IPS DF 4.7 (cell line): Measurements from ENCODE around the gene LAMA2.
"Not testable (repeated sequence)": the region's sequence is repeated elsewhere in the genome, so short reads cannot be mapped to it uniquely, and the experiment has no call there.

Experiments used
- DNase-seq: peaks from one replicate; pipeline ENCODE4 v3.0.0-alpha.2; 2013; ENCODE audit warnings: low spot score; ENCODE audit errors: extremely low read depth

Gene LAMA2

GRCh38 chr6:129073691-129074395, 190.9 kb downstream of the LAMA2 start:
- no peak for DNase-seq

- DNase-seq, result no peak
These were observed 201.5 kb downstream of the LAMA2 start for GRCh38 chr6:129084406-129084805.

DNA sequence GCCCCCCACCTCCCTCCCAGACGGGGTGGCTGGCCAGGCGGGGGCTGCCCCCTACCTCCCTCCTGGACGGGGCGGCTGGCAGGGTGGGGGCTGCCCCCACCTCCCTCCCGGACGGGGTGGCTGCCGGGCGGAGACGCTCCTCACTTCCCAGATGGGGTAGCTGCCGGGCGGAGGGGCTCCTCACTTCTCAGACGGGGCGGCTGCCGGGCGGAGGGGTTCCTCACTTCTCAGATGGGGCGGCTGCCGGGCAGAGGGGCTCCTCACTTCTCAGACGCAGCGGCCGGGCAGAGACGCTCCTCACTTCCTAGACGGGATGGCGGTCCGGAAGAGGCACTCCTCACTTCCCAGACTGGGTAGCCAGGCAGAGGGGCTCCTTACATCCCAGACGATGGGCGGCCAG, 205.5 kb downstream of the LAMA2 start:
- DNase-seq, result not testable (repeated sequence)

GRCh38 chr6:129089357-129089756, 206.4 kb downstream of the LAMA2 start:
- DNase-seq, result no peak

- DNase-seq, result no peak
These were observed 211.2 kb downstream of the LAMA2 start for GRCh38 chr6:129094147-129094546.

GRCh38 chr6:129096651-129097290, 213.8 kb downstream of the LAMA2 start:
- DNase-seq, result no peak

DNA sequence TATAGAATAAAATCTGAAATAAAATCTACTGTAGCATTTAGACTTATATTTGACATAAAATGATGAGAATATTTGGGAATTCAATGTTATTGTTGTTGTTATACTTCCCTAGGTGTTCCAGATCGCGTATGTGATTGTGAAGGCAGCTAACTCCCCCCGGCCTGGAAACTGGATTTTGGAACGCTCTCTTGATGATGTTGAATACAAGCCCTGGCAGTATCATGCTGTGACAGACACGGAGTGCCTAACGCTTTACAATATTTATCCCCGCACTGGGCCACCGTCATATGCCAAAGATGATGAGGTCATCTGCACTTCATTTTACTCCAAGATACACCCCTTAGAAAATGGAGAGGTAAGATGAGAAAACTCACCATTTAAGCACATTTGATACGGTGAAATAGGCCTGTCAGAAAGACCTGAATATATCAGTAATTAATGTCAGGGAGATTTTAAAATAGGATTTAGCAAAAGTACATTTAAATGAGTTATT, 215.2 kb downstream of the LAMA2 start:
- DNase-seq, result no peak

GRCh38 chr6:129099696-129100095, 216.8 kb downstream of the LAMA2 start:
- no peak for DNase-seq

- DNase-seq, result no peak
These were observed 217.2 kb downstream of the LAMA2 start for GRCh38 chr6:129100164-129100563.

DNA sequence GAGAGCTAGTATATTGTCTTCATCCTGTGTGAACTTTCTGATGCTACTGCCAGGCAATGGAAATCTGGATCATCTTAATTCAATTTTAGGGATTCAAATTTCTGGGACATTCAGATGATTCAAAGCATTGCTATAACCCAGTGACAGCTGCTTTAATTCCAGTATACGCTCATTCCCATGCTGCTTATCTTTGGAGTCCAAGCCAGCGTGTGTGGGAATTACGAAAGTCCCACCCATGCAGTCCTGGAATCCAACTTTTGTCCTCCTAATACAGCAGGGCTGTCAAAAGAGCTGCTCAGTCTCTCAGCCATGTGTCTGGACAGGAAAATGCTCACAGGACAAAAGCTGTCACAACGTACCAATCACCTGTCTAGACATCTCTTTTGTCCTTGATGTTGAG, 219.8 kb downstream of the LAMA2 start:
- DNase-seq, result no peak

DNA sequence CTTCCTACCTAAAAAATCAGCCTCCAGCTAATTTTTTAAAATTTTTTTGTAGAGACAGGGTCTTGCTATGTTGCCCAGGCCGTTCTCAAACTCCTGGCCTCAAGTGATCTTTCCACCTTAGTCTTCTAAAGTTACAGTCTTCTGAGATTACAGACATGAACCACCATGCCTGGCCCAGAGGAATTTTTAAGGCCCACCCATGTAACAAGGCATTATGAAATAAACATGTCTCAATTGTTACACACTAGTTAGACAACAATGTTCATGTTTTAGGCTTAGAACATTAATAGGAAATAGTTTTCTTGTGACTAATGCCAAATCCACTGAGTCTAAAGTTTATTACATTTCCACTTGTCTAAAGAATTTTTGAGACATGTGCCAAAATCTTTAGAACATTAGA, 221.2 kb downstream of the LAMA2 start:
- DNase-seq, result no peak

GRCh38 chr6:129104560-129104959, 221.6 kb downstream of the LAMA2 start:
- DNase-seq, result no peak

- no peak for DNase-seq
These were observed 222.1 kb downstream of the LAMA2 start for GRCh38 chr6:129105035-129105434.

- no peak for DNase-seq
These were observed 222.9 kb downstream of the LAMA2 start for GRCh38 chr6:129105793-129106192.

GRCh38 chr6:129108337-129108736, 225.4 kb downstream of the LAMA2 start:
- no peak for DNase-seq

DNA sequence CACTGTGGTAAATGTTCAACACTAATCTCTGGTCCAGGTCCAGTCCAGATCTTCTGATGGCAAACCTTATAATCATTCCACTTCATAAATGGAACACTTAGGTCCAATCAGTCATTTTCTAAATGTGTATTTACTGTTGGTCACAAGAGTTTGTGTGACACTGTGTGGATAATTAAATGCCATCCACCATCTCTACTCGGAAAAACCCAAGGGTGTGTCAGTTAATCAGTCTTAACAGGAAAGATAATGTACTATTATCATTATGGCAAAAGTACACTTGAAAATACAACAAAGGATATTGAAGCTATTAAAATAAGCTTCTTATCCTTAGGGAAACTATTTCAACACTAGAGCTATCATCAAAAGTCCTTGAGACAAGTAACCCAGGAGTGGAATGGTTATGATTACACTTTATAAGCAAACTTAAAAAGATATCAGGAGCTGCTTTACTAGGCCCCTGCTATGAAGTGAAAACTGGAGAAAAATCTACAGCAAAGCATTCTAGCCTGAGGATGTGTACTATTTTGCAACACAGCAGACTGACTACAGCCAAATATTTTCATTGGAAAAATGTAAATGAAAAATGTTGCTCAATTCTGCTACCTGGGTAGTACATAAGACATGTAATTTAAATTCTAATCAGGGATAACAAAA, 227.9 kb downstream of the LAMA2 start:
- DNase-seq, result no peak

DNA sequence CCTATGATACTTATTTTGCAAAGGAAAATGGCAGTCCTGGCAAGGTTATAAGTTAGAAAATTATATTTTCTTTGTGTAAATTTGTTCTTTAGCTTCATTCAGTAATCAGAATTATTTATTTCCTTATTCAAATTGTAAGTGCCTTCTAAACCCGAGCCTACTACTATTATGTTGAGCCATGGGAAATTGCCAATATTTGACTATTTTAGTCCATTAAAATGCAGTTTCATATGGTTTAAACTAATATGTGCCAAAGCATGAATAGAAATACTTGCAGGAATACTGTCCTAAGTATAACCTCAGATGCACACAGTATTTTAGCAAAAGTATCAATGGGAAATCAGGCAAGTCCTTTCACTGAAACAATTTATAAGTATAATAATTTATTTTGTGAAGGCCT, 228.4 kb downstream of the LAMA2 start:
- DNase-seq, result no peak

GRCh38 chr6:129111853-129112252, 228.9 kb downstream of the LAMA2 start:
- DNase-seq, result no peak

GRCh38 chr6:129112591-129112990, 229.7 kb downstream of the LAMA2 start:
- no peak for DNase-seq

DNA sequence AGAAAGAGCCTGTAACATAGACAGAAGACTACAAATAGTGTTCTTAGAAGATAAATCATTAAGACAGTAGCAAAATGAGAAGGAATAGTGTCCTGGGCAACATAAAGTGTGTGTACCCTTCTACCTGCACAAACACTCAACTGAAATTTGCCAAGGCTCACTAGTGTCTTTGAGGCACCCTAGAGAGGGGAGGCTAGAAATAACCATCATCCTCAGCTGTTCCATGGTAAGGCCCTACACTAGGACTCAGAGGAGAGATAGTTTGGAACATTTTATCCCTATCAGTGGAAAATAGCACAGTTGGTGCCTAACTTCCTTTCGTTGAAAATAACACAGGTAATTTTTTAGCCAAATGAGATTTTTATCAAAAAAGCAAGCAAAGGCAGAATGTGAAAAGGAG, 230.7 kb downstream of the LAMA2 start:
- DNase-seq, result no peak

- DNase-seq, result no peak
These were observed 231.9 kb downstream of the LAMA2 start for GRCh38 chr6:129114636-129115391.

- DNase-seq, result no peak
These were observed 232.5 kb downstream of the LAMA2 start for GRCh38 chr6:129115471-129115870.
